D341Med (cell line): ENCODE results near the gene VEGFB.

ENCODE experiments used
- DNase-seq: peaks from one replicate; pipeline ENCODE4 v3.0.0; 2012; ENCODE audit warnings: low spot score

The VEGFB gene

GRCh38 chr11:64211181-64211872, 23.1 kb upstream of the VEGFB start:
- DNase-seq, result no peak

- no peak for DNase-seq
Measured at GRCh38 chr11:64216879-64217278, 17.5 kb upstream of the VEGFB start.

GRCh38 chr11:64218628-64219353, 15.6 kb upstream of the VEGFB start:
- DNase-seq, result no peak

GRCh38 chr11:64219354-64219684, 15.1 kb upstream of the VEGFB start:
- no peak for DNase-seq

- DNase-seq, result no peak
Measured at GRCh38 chr11:64219755-64220154, 14.6 kb upstream of the VEGFB start.

- no peak for DNase-seq
Measured at GRCh38 chr11:64220271-64220670, 14.1 kb upstream of the VEGFB start.

GRCh38 chr11:64220798-64221197, 13.6 kb upstream of the VEGFB start:
- DNase-seq, result no peak

- DNase-seq, result no peak
Measured at GRCh38 chr11:64222651-64223000, 11.8 kb upstream of the VEGFB start.

GRCh38 chr11:64223001-64223651, 11.3 kb upstream of the VEGFB start:
- DNase-seq, result peak; percentile 23

- no peak for DNase-seq
Measured at GRCh38 chr11:64224151-64224890, 10.1 kb upstream of the VEGFB start.

GRCh38 chr11:64224891-64225607, 9.3 kb upstream of the VEGFB start:
- DNase-seq, result no peak

- peak; percentile 95 for DNase-seq
Measured at GRCh38 chr11:64225608-64226506, 8.5 kb upstream of the VEGFB start, which contains the start of the genes NUDT22 and TRPT1. NUDT22 (plus strand) TSS chr11:64226274; CDS start chr11:64226653, 379 bp downstream. TRPT1 (minus strand) TSS chr11:64226186; CDS start chr11:64225860, 326 bp downstream.

- no peak for DNase-seq
Measured at GRCh38 chr11:64226507-64227051, 7.8 kb upstream of the VEGFB start.

- no peak for DNase-seq
Measured at GRCh38 chr11:64227405-64227956, 6.9 kb upstream of the VEGFB start.

- no peak for DNase-seq
Measured at GRCh38 chr11:64229090-64229743, 5.2 kb upstream of the VEGFB start.

GRCh38 chr11:64229744-64230170, 4.6 kb upstream of the VEGFB start:
- DNase-seq, result no peak

GRCh38 chr11:64230171-64230984, 4.0 kb upstream of the VEGFB start, which contains the start of gene DNAJC4:
DNAJC4 (plus strand) TSS chr11:64230548; CDS start chr11:64230855, 307 bp downstream.
- DNase-seq, result peak; percentile 88

GRCh38 chr11:64230985-64231365, 3.4 kb upstream of the VEGFB start:
- no peak for DNase-seq

- DNase-seq, result no peak
Measured at GRCh38 chr11:64231546-64231945, 2.8 kb upstream of the VEGFB start.
